ENCODE measurements around the gene ZNF275.
"Not testable (repeated sequence)": the region's sequence is repeated elsewhere in the genome, so short reads cannot be mapped to it uniquely, and the experiment has no call there.

ZNF275 gene

GRCh38 chrX:153387987-153388721 lies 54.2 kb downstream of the ZNF275 start:
- DNase-seq (ENCODE audit: low read depth): no peak

GRCh38 chrX:153388722-153389459 lies 54.9 kb downstream of the ZNF275 start:
- DNase-seq (ENCODE audit: low read depth): no peak

GRCh38 chrX:153389460-153389768 lies 55.5 kb downstream of the ZNF275 start:
- DNase-seq (ENCODE audit: low read depth): not testable (repeated sequence)

- no peak for DNase-seq (ENCODE audit: low read depth)
Measured at GRCh38 chrX:153392642-153393321, 58.8 kb downstream of the ZNF275 start.

- no peak for DNase-seq (ENCODE audit: low read depth)
Measured at GRCh38 chrX:153394612-153395011, 60.7 kb downstream of the ZNF275 start.

- no peak for DNase-seq (ENCODE audit: low read depth)
Measured at GRCh38 chrX:153395613-153396319, 61.8 kb downstream of the ZNF275 start.

GRCh38 chrX:153396320-153397195 lies 62.6 kb downstream of the ZNF275 start:
- DNase-seq (ENCODE audit: low read depth): no peak

GRCh38 chrX:153397256-153397960 lies 63.5 kb downstream of the ZNF275 start:
- DNase-seq (ENCODE audit: low read depth): no peak

- no peak for DNase-seq (ENCODE audit: low read depth)
Measured at GRCh38 chrX:153398275-153398960, 64.5 kb downstream of the ZNF275 start.

GRCh38 chrX:153400146-153401132 lies 66.5 kb downstream of the ZNF275 start:
- DNase-seq (ENCODE audit: low read depth): no peak

- DNase-seq (ENCODE audit: low read depth): no peak
Measured at GRCh38 chrX:153401133-153401764, 67.3 kb downstream of the ZNF275 start, which contains the start of gene PNMA6E. Gene PNMA6E, minus strand, starts transcription at chrX:153401350. Its CDS starts 2,501 bp downstream, at chrX:153398849.
